HG03354 (cell line): ENCODE data around the gene PLD1.
"Not testable (repeated sequence)": the region's sequence is repeated elsewhere in the genome, so short reads cannot be mapped to it uniquely, and the experiment has no call there.

ENCODE experiments used
- ATAC-seq: cut with Tn5 transposase; IDR thresholded peaks from one replicate; pipeline ENCODE4 v1.9.1; 2021; ENCODE audit warnings: mild to moderate bottlenecking; ENCODE audit not compliant: unreplicated experiment, poor library complexity, severe bottlenecking

The PLD1 gene

DNA sequence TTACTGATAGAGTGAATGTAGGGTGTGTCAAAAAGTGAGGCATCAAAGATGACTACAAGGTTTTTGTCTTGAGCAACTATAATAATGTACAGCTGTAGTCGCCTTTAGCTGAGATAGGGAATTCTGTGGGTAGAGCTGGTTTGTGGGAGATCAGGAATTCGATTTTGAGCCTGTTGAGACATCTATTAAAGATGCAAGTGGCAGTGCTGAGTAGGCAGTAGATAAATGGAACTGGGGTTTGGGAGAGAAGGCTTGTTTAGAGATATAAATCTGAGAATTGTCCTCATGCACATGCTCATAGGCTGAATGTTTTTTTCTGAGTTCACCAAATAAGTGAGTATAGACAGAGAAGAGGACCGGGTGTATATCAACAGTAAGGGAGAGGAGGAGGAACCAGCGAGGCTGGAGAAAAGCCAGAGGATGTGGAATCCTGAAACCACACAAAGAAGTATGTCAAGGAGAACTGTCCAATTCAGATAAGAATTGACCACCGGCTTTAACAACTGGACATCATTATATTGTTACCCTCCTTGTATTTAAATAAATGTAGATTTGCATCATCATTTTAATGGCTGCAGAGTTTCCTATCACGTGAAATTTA is 204.0 kb downstream of the PLD1 start:
- no peak for ATAC-seq

DNA sequence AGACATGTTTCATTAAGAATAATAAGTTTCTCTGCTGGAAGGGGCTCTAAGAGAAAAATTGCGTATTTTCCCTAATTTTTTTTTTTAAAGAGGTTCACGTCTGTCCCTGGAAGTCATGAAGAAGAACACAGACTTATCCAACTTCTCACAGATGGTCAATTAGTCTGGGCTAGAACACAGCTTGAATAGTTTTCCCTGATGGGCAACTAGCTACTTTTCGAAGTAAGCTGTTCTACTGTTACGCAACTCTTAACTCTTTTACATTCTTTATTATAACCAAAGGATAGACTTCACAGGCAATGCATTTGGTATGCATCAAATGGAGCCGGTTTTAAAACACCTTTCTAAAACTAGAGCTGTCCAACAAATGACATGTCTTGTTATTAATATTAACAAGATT is 205.9 kb downstream of the PLD1 start:
- ATAC-seq = no peak

DNA sequence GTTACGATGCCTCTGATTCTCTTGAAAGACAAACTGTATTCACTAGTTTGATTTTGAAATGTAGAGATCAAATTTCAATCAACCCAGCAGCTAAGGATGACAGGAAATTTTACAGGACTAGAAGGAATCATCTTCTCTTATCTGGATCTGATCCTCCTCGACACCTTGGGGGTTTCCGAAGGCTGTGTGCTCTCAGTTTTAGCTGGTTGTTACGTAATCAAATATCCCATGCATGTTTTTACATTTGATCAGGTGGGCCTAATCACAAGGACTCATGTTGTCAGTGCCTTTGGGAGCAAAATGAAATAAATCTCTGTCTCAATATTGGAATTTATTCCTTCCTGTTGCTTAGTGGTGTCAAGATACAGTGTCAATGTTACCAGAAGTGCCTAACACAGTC is 208.2 kb downstream of the PLD1 start:
- ATAC-seq = no peak

DNA sequence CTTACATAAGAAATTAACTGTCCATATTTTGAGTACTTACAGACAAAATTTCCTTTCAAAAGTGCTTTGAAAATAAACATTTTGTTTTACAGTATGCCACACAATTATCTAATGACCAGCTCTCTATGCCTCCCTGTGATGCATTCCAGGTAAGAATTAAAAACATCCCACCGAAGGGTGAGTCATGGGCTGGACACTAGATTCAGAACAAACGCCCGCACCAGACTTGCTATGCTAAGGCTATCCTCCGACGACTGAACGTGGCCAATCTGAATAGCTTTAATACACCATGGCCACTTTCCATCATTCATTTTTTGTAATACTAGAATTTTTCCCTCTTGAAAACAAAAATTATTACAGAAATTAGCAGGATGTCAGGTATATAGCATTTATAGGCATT is 210.3 kb downstream of the PLD1 start:
- ATAC-seq = no peak

DNA sequence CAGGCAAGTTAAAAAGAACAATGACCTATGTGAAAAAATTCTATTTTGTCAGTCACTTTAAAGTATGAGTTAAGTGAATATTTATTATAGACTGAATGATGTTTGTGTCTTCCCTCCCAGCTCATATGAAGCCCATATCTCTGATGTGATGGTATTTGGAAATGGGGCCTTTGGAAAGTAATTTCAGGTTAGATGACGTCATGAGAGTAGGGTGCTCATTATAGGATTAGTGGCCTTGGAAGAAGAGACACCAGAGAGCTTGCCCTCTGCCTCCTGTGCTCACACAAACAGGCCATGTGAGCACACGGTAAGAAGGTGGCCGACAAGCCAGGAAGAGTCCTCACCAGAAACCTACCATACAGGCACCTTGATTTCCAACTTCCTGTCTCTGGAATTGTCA is 211.3 kb downstream of the PLD1 start:
- ATAC-seq = no peak

DNA sequence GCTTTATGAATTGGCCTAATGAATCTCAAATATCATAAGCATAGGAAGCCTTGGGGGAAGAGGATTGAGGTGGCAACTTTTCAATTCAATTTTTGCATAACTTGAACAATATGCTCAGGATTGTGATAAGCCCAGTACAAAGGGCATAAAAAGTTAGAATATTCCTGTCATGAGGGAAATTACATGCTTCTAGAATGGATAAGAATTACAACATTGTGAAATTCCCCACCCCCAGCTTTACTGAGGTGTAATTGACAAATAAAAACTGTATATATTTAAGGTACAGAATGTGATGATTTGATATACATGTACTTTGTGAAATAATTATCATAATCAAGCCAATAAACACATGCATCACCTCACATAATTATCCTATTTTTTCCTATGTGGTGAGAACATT is 217.5 kb downstream of the PLD1 start:
- no peak for ATAC-seq

DNA sequence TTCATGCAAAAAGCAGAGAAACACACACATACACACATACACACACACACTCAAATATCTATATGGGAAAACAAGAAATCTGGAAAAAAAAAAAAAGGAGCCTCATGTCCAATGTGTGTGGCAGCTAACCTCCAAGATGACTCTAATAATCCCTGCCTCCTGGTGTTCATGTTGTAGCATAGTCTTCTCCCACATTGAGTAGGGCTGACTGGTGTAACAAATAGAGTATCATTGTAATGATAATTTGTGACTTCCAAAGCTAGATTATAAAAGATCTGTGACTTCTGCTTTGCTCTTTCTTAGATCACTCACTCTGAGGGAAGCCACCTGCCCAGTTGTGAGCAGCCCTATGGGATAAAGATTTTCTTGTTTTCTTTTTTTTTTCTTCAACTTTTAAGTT is 219.2 kb downstream of the PLD1 start:
- ATAC-seq = no peak

DNA sequence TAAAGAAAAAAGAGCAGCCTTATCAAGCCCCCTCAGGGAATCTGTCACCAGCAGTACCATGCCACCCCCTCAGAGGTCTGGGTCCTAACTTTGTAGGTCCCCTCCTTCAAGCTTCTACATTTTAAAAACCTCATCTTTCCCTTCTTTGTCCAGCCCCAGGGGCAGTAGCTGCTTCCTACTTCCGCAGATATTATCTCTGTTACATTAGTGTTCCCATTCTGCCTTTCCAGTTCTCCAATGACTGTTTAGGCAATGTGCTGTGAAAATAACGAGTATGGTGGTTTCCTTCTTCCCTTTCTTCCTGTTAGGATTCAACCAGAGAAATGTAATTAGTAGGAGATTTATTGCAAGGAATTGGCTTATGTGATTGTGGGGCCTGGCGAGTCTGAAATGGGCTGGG is 224.0 kb downstream of the PLD1 start:
- no peak for ATAC-seq

DNA sequence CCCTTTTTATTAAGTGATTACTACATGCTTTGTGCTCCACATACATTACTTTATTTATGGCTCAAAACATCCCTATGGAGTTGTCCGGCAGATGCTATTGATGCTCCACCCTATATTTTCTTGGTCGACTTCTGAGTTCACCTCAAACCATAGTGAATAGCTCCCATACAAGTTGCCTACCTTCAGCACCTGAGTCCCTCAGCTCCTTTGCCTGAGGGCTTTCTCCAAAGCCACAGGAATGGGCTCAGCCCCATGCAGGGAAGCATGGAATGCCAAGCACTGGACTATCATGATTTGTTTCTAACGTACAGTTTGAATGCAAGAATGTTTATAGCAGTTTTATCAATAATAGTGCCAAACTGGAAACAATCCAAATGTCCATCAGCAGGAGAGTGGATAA is 225.2 kb downstream of the PLD1 start:
- no peak for ATAC-seq

DNA sequence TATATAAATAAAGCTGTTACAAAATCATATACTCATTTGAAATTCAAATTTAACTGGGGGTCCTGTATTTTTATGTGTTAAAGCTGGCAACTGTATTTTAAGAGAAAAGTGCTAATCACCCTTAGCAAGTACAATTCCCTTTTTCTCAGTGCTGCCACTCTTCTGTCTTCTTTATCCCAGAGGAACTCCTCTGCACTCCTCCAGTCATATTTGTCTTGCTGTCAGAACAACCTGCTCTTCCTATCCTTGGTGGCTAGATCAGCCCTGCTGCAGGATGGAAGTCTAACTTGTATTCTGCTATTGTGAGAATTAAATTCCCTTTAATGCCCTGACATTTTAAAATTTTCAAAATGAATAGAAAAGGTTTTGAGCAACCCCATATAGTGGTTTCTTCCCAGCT is 226.2 kb downstream of the PLD1 start:
- no peak for ATAC-seq

DNA sequence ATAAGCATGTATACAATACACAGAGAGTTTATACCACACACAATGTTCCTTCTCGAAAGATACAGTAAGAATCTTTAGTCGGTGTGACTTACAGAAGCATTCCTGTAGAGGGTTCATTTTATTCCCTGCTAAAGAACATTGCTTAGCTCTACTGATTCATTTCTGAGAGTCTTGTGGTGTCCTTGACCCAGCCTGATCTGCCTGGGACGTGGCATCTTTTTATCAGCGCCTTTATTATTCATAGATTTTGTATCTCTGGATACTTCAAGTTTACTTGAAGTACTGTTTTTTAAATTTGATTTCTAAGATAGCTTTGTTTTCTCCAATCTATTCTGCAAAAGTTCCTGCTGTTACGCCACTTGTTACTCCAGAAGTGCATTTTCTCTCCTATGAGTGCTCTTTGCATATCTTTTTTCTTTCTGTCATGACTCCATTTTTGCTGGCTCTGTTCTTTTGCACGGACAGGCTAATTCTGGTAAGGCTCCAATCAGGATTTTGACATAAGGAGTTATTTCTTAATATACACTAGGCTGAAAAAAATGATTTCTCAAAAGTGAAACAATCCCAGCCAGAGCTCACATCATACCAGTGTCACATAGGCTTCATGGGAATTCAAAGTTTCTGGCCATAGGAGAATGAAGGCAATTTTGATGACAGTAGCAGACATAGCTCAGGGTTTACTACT is 235.6 kb downstream of the PLD1 start:
- ATAC-seq = no peak

DNA sequence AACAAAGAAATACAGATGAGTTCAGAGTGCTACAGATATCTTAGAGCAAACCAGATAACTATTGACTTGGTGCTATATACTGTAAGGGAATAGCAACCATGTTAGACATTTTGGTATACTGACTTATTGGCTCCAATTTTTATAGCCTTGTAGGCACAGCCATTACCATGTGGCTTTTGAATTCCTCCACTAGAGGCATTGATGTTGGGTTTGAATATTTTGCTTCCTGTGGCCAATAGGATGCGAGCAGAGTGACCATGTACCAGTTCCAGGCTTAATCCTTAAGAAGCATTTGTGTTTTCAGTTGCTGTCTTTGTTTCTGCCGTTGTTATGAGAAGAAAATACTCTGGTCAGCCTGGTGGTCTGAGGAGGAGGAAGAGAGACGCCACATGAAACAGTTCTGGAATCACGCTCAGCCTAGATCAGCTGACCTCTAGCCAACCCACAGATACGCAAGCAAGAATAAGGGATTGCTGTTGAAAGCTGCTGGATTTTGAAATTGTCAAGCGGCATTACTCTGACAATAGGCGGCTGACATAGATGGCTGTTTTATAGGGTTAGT is 240.6 kb downstream of the PLD1 start:
- ATAC-seq = no peak

DNA sequence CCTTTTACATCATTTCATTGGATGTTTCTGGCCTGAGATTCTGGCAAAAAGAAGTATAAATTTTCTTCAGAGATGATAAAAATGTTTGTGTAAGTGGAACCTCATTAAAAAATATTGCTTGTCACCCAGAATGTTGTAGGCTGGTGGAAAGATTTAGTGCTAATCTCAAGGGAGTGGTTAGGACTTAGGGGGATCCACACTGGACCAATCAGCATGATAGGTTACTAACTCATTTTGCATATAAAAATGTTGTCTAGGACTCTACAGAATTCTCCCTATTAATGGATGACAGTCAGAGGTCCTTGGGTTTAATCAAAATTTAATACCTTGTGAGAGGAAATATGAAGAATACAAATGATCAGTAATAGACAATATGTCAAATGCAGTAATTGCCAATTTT is 241.5 kb downstream of the PLD1 start:
- ATAC-seq = no peak

DNA sequence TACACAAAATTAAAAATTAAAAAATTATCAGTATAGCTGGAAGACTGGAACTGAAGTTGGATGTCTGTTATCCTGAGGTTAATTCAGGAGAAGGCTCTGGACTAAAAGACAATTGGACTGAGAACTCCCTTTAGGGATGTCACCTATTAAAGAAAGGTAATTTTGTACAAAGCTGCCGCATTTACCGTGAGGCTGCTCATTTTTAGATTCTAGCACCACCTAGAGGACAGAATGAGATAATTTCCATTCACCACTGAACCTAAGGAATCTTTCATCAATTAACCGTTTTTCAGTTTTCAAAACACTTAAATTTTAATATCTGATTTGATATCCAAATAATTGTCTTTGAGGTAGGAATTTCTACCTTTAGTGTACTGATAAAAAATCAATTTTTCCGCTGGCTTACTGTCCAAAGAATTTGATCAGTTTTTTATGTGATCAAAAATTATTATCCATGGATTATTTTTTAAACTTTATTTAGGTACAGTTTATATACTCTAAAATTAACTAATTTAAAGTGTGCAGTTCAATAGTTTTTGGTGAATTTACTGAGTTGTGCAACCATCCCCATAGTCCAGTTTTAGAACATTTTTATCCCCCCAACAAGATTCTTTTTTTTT is 243.4 kb downstream of the PLD1 start:
- no peak for ATAC-seq

DNA sequence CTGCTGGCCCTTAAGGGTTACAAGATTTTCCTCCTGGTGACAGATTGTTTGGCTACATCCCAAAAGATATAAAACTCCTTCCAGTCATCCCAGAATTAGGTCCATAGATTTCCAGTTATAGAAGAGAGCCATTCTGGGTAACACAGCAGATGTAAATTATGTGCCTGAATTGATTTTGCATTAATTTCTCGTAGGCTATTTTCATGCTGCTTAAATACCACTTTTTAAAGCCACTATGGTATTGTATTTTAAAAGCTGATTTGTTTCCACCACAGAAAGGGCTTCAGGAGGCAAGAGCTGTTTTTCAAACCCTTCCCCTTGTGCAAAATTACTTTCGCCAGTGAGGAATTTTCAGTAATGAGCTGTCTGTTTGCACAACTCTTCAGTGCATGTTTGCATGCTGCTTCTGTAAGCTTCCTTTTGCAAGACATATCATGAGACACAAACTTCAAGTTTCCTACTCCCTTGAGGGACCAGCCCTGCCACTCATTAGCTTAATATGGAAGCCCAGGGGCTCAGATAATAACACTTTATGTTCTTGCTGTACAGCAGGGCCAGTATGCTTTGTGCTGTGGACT is 244.7 kb downstream of the PLD1 start:
- ATAC-seq = no peak

DNA sequence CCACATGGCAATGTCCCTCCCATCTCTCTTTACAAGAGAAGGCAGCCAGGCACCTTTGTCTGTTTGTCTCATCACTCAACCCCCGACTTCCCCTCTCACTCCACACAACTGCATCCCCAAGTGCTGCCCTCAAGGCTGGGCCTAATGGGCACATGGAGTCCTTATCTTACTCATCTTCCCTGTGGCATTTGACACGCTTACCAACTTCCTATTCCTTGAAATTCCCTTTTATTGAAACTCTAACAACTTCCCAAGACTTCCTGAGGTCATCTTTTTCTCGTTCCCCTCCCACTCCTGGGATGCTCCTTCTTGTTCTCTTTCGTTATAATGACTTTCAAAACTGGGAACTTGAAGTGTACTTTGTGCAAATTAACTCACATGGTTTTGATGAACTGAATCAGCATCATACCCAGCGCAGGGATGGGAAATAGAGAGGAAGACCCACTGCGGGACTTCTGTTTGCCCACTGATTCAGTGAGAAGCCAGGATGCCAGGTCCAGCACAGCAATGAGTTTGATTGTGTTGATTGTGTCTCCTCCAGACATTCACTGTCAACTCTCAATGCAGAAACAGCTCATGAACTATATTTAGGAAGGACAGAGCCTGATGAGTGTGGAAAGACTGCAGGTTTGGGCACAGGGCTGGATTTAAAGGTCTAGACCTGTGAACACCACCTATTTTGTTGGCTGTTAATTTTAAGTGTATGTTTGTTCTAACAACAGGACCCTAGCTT is 245.4 kb downstream of the PLD1 start:
- ATAC-seq = no peak

DNA sequence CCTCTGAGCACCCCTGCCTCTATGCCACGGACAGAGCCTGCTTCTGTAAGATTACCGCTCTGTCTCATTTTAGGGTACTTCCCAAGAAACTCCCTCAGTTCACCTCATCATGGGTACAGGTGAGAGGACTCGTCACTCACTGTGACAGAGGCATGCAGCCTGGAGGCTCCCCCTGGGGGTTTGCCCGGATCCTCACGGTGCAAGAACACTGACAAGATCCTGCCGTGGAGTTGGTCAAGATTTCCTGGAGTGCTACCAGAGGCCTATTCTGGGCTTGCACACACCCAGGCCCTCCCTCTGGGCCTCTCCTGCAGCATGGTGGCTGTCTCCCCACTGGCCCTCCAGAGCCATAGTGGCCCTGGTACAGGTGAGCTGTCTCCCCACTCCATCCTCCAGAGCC is 247.0 kb downstream of the PLD1 start:
- no peak for ATAC-seq

DNA sequence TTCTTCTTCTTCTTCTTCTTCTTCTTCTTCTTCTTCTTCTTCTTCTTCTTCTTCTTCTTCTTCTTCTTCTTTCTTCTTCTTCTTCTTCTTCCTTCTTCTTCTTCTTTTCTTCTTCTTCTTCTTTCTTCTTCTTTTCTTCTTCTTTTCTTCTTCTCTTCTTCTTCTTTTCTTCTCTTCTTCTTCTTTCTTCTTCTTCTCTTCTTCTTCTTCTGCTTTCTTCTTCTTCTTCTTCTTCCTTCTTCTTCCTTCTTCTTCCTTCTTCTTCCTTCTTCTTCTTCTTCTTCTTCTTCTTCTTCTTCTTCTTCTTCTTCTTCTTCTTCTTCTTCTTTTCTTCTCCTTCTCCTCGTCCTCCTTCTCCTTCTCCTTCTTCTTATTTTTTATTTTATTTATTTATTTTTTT is 247.8 kb downstream of the PLD1 start:
- not testable (repeated sequence) for ATAC-seq

DNA sequence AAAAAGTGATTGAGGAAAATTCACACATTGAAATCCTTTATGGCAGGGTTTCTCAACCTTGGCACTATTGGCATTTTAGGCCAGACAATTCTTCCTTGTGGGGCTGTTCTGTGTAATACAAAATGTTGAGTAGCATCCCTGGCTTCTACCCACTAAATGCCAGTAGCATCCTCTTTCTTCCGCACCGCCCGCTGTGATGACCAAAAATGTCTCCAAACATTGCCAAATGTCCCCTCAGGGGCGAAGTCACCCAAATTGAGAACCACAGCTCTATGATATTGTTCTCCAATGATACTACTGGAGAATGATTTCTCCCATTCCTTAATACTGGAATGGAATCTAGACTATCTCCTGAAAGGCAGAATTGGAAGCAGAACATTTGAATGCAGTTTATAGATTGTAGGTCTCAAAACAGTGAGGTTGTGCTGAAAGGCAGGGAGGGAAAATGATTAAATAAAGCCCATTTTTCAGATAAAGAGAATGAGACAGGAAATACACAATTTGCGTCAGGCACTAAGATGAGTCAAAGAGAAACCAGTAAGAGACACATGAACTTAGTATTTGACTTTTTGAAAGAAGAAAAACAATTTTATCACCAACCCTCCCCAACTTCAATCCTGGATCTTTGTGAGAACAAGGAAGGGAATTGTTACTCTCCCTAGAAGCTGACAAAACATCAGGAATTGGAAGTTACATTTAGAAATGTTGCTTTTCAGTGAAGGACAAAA is 248.5 kb downstream of the PLD1 start:
- peak; percentile 67 for ATAC-seq

DNA sequence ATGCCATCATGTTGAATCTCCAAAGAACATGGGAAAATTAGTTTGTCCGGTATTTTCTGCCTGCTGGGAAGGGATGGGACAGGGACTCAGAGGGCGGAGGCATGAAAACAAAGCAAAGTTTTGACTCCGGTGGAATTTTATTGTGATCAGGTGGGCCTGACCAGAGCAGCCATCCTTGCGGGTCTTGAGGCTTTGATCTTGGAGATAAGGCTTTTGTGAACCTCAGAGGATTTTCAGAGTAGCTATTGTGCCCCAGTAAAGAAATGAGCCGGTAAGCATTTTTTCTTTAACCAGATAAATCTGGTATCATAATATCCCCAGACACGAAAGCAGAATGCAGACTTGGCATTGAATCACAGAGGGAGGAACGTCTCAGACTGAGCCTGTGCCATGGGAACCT is 250.7 kb downstream of the PLD1 start:
- no peak for ATAC-seq
